ENCODE measurements around the gene CSTF2. TPM values are rescaled to one million over a fixed set of nuclear protein-coding genes. Genes with fewer than 3 reads are reported as not detected.

Gene CSTF2
- total RNA-seq, 1 donor from 2014 or later: 22.4 TPM

- ATAC-seq: no peak
Measured at GRCh38 chrX:100871594-100872560, 51.7 kb downstream of the CSTF2 start.

- ATAC-seq: no peak
Measured at GRCh38 chrX:100874325-100874724, 54.1 kb downstream of the CSTF2 start, which contains the start of gene NOX1. TSS of gene NOX1 (minus strand) at chrX:100874359. CDS start at chrX:100874139, 220 bp downstream.

- no peak for ATAC-seq
Measured at GRCh38 chrX:100880368-100880767, 60.2 kb downstream of the CSTF2 start.

- ATAC-seq: no peak
Measured at GRCh38 chrX:100883654-100884053, 63.5 kb downstream of the CSTF2 start.

Other genes with a start within 250 kb of the CSTF2 start
- not detected for gene TNMD, start 235.5 kb upstream of the CSTF2 start, total RNA-seq
- 36.4 TPM for gene TSPAN6, start 183.6 kb upstream of the CSTF2 start, total RNA-seq
- 18.9 TPM for gene SRPX2, start 176.2 kb upstream of the CSTF2 start, total RNA-seq
- 2.9 TPM for gene SYTL4, start 88.3 kb upstream of the CSTF2 start, total RNA-seq
- gene NOX1, start 54.0 kb downstream of the CSTF2 start, total RNA-seq: 0.08 TPM
- 3.7 TPM for gene XKRX, start 108.5 kb downstream of the CSTF2 start, total RNA-seq
- gene ARL13A, start 149.3 kb downstream of the CSTF2 start, total RNA-seq: not detected
- gene TRMT2B, start 231.7 kb downstream of the CSTF2 start, total RNA-seq: 13.3 TPM